Astrocyte of the hippocampus (primary cell): ENCODE results near the gene LAMA3.
A peak's percentile ranks its signal among the peaks of the same experiment; 100 is the strongest.

Source experiments
- DNase-seq: peaks from one replicate; pipeline ENCODE4 v3.0.0; 2011; ENCODE audit warnings: low read depth, low spot score

Gene LAMA3

GRCh38 chr18:23876921-23877320, 187.7 kb downstream of the LAMA3 start:
- no peak for DNase-seq

- DNase-seq, result no peak
Measured at GRCh38 chr18:23877371-23877770, 188.1 kb downstream of the LAMA3 start.

- no peak for DNase-seq
Measured at GRCh38 chr18:23878336-23878900, 189.2 kb downstream of the LAMA3 start.

- no peak for DNase-seq
Measured at GRCh38 chr18:23879126-23879525, 189.9 kb downstream of the LAMA3 start.

GRCh38 chr18:23879544-23879943, 190.3 kb downstream of the LAMA3 start:
- DNase-seq, result no peak

GRCh38 chr18:23879966-23880565, 190.8 kb downstream of the LAMA3 start:
- DNase-seq, result no peak

- DNase-seq, result no peak
Measured at GRCh38 chr18:23880931-23881617, 191.8 kb downstream of the LAMA3 start.

- no peak for DNase-seq
Measured at GRCh38 chr18:23881778-23882177, 192.5 kb downstream of the LAMA3 start.

GRCh38 chr18:23882616-23883276, 193.5 kb downstream of the LAMA3 start:
- no peak for DNase-seq

GRCh38 chr18:23883277-23883790, 194.1 kb downstream of the LAMA3 start:
- DNase-seq, result no peak

- DNase-seq, result no peak
Measured at GRCh38 chr18:23884681-23885375, 195.6 kb downstream of the LAMA3 start.

- no peak for DNase-seq
Measured at GRCh38 chr18:23885750-23886149, 196.5 kb downstream of the LAMA3 start.

- no peak for DNase-seq
Measured at GRCh38 chr18:23887035-23887434, 197.8 kb downstream of the LAMA3 start.

GRCh38 chr18:23887493-23887892, 198.2 kb downstream of the LAMA3 start:
- no peak for DNase-seq

- no peak for DNase-seq
Measured at GRCh38 chr18:23888881-23889280, 199.6 kb downstream of the LAMA3 start.

- no peak for DNase-seq
Measured at GRCh38 chr18:23889907-23890306, 200.7 kb downstream of the LAMA3 start.

GRCh38 chr18:23890589-23890988, 201.3 kb downstream of the LAMA3 start:
- DNase-seq, result peak; percentile 75

GRCh38 chr18:23893653-23894052, 204.4 kb downstream of the LAMA3 start:
- no peak for DNase-seq

- no peak for DNase-seq
Measured at GRCh38 chr18:23894661-23895175, 205.5 kb downstream of the LAMA3 start.

GRCh38 chr18:23897291-23897690, 208.0 kb downstream of the LAMA3 start:
- DNase-seq, result no peak

GRCh38 chr18:23897733-23898132, 208.5 kb downstream of the LAMA3 start:
- DNase-seq, result no peak

- peak; percentile 38 for DNase-seq
Measured at GRCh38 chr18:23900994-23901393, 211.7 kb downstream of the LAMA3 start.
